GM21737 (cell line): ENCODE results near the gene CNIH4.
"Not testable (repeated sequence)": the region's sequence is repeated elsewhere in the genome, so short reads cannot be mapped to it uniquely, and the experiment has no call there.

Experiments
- ATAC-seq: cut with Tn5 transposase; IDR thresholded peaks from one replicate; pipeline ENCODE4 v1.9.1; 2021; ENCODE audit warnings: mild to moderate bottlenecking, moderate library complexity; ENCODE audit not compliant: unreplicated experiment

CNIH4 gene

DNA sequence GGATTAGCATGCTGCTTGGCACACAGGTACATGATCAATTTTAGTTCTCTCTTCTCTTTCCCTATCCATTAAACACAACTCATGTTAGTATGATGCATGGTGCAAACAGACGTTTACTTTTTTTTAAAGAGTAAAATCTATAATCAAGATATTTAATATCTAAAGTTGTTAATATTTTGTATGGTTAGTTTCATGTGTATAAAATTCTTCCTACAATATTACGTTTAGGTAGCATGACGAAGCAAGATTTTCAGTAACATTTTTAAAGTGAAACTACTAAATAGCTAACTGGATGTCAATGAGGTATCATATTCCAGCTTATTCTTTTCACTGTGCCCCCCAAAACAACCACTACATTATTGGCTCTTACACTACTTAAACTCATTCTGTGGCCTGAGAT, 36.6 kb downstream of the CNIH4 start:
- no peak for ATAC-seq

DNA sequence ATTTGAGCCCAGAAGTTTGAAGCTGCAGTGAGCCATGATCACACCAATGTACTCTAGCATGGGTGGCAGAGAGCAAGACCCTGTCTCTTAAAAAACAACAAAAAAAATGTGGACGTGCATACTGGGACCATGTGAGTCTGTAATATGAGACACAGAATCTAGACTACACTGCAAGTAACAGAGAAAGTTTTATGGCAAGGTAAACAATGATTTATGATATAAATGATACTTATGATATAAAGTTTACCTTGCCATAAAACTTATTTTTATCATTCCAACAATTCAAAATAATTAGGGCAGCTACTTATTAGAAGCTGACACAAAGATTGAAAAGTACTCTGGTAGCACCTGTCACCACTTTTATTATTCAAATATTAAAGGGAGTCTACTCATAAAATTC, 43.2 kb downstream of the CNIH4 start:
- no peak for ATAC-seq

DNA sequence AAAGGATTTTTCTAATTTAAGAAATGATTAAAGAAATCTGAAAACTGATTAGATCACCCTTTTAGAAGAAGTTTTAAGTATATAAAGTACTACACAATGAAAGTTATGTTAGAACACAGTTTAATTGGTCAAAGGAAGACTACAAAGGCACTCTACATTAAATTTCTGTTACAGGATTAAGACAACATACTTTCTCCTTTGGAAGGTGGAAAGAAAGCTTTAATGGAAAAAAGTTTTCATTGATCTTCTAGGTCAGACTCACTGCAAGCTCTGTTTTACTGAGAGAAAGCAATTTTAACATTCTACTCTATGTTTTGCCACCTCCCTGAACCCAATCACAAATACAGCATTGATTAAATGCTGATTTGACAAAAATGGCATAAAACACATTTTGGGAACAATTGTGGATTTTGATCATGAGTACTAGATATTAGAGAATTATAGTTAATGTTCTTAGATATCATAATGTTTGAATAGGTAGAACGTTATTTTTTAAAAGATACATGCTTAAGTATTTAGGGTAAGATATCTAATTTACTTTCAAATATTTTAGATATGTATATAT, 45.9 kb downstream of the CNIH4 start:
- no peak for ATAC-seq

DNA sequence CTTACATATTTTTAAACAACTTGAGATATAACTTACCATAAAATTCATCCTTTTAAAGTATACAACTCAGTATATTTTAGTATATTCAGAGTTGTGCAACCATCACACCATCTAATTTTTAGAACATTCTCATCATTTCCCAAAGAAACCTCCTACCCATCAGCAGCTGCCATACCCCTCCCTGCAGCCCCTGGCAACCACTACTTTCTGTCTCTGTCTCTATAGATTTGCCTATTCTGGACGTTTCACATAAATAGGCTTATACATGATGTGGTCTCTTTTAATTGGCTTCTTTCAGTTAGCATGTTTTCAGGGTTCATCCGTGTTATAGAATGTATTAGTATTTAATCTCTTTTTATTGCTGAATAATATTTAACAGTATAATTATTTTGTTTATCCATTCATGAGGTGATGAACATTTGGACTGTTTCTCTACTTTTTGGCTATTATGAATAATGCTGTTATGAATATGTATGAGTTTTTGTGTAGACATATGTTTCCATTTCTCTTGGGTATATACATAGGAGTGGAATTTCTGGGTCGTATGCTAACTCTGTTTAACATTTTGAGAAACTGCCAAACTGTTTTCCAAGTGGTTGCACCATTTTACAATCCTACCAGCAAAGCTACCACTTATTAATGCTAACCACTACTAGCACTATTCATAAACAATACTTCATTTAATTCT, 48.4 kb downstream of the CNIH4 start:
- no peak for ATAC-seq

DNA sequence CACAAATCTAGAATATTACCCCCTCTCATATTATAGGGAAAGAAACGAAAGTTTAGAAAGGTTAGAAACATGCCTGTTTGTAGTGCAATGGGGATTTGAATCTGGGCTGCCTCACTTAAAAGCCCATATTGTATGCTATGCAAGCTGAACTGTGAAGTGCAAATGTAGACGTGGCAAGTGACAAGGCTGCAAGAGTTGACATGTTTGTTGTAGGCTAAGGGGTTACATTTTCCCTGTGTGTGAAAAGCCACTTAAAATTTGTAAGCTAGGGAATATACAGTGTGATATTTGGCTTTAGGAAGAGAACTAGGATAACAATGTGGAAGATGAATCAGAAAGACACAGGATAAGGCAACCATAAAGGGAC, 48.9 kb downstream of the CNIH4 start:
- no peak for ATAC-seq

DNA sequence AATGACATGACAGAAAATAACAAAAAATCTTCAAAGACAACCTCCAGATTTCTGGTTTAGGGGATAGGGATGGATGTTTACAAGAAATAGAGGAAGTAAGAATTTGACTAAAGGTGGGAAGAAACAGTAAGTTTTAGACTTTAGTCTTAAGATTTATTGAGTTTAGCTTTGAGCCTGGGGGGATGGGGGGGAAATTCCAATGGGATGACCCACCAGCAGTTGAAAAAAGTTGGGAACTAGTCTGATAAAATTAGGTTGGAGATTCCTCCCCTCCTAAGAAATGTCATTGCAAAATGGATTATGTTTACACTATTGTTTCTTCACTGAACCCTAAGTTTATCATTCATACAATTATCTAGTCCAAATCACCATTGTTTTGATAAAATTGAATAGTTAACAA, 49.5 kb downstream of the CNIH4 start:
- no peak for ATAC-seq

DNA sequence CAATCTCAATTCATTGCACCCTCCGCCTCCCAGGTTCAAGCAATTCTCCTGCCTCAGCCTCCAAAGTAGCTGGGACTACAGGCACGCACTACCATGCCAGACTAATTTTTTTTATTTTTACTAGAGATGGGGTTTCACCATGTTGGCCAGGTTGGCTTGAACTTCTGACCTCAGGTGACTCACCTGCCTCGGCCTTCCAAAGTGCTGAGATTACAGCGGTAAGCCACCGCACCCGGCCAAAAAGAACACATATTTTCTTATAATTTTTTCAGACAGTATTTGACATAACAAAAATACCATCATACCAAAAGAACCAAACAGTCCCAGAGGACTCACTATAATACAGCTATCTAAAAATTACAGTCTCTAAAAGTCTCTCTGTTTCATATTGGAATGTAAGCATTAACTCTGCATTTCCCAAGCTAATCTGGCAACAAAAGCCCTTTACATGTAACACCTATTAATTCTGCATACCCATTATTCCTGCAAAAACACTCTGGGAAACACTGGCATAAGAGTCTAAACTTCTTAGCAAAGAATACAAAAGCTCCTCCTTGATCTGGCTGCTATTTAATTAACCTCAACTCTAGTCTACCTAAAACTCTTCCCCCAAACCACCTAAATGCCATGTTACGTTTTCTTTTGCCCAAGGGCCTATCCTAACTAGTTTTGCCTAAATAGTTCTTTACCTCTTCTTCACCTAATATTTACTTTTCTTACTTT, 51.1 kb downstream of the CNIH4 start:
- no peak for ATAC-seq

DNA sequence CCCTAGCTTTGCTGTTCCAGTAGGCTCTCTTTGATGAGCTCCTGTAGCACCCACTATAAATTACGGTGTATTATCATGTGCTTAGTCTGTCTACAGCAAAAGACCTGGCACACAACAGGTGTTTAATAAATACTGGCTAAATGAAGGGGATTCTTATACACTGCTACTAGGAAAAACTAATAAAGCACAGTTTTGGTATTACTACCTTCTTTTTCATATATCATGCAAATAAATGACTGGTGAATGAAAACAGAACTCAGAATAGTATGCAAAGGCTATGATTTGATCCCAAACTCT, 51.6 kb downstream of the CNIH4 start:
- no peak for ATAC-seq

DNA sequence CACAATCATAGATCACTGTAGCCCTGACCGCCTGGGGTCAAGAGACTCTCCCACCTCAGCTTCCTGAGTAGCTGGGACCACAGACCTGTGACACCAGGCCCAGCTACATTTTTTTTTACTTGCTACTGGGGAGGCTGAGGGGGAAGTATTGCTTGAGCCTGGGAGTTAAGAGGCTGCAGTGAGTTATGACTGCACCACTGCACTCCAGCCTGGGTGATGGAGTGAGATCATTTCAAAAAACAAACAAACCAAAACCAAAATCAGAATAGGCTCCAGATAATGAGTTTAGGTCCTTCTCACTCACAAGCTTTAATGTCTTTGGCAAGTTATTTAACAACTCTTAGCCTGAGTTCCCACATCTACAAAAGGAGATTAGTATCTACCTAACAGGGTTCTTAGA, 55.1 kb downstream of the CNIH4 start:
- ATAC-seq = no peak

DNA sequence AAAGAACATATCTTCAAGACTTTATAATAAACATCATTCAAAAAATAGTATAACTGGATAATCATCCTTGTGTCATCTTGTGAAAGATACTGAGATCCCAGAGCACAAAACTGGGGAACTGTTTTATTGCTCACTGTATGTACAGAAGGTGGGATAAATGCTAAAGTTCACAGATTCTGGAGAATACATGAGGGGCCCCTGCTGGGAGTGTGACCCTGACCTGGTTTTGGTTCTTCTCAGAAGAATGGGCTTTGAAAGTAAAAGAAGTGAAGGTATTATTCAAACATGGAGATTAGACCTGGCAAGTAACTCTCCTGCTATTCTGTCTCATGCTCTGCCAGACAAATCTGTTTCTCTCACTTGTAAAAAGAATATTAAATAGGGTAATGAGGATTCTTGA, 63.4 kb downstream of the CNIH4 start:
- ATAC-seq = no peak

DNA sequence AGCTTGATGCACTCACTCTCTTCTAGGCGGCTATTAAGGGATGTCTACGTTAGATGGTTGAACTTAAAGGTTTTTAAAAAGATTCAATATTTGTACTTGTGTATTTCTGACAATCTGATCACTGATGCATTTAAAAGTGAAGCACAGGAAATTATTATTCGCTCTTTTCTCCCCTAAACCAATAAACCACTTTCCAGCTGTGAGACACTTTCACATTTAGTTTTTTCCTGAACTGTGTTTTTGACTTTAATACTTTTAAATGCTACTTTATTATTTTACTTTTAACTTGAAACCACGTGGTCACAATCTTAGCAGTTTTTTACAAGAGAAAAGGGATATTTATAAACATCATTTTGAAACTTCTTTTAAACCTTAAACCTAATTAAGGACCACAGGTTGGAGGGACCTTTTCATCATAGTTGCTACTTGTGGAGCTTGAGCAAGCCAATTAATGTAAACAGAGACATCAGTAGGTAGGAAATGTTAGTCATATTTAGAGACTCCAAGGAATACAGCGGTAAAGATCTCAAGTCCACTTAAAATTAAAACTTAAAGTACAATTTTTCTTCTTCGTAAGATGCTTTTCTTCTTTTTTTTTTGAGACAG, 68.7 kb downstream of the CNIH4 start:
- no peak for ATAC-seq

DNA sequence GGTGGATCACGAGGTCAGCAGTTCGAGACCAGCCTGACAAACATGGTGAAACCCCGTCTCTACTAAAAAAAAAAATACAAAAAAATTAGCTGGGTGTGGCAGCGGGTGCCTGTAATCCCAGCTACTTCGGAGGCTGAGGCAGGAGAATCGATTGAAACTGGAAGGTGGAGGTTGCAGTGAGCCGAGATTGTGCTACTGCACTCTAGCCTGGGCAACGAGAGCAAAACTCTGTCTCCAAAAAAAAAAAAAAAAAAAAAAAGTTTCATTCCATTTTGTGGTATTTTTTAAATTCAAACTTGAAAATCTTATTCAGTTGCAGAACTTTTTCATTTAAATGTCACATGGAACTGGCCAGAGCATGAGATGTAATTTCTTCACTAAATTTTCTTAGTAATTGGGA, 70.2 kb downstream of the CNIH4 start:
- not testable (repeated sequence) for ATAC-seq

DNA sequence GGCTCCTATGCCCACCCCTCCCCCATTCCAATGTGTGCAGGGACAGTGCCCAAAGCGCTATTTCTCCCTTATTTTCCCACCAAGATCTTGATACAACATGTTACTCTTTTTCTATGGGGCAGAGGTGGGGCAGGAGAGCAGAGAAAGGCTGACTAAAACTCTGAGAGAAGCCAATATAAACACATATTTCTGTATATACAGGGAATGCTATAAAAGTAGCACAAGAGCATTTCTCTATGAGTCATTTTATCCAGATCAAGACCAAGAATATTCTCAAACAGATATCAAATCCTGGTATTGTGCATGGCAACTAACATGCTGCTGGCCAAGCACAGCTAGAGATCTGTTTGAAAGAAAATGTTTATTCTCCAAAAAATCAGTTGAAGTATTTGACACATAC, 70.7 kb downstream of the CNIH4 start:
- no peak for ATAC-seq

DNA sequence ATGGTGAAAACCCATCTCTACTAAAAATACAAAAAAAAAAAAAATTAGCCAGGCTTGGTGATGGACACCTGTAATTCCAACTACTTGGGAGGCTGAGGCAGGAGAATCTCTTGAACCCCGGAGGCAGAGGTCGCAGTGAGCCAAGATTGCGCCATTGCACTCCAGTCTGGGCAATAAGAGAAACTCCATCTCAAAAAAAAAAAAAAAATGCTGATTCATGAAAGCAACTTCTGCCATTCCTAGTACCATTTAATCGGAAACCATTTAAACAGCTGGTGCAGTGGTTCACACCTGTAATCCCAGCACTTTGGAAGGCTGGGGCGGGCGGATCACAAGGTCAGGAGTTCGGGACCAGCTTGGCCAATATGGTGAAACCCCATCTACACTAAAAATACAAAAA, 72.0 kb downstream of the CNIH4 start:
- not testable (repeated sequence) for ATAC-seq
